ENCODE measurements around the gene HPSE2. TPM values are rescaled to one million over a fixed set of nuclear protein-coding genes. Genes with fewer than 3 reads are reported as not detected.

The HPSE2 gene
- total and polyA plus RNA-seq, 2 experiments from 2014 or later, result not detected

DNA sequence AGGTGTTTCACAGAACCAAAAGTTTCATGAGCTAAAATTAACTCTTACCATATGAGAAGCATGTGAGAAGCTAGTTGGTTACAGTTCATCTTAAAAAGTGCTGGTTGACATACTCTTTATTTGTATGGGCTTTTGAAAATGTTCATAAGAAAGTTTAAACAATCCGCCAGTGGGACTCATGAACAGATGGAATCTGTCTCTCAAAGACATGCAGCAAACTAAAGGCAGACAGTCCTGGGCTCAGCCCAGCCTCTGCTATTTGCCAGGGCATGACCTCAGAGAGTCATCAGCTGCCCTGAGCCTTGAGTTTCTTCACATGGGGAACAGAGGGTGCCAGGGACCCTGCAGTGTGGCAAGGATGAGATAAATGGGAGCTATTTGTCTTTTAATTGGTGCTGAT lies 823.9 kb downstream of the HPSE2 start:
- in situ Hi-C loops (cut with MboI), result no loop called here
- no peak overlapping the region for H2AFZ ChIP-seq
- H3K4me2 ChIP-seq (ENCODE audit: unreplicated experiment), result no peak overlapping the region
- H3K79me2 ChIP-seq (ENCODE audit: insufficient read depth), result no peaks in the 10 kb centered on the region
- no peak overlapping the region for H3K27ac ChIP-seq
- no peaks in the 10 kb centered on the region for H3K9me2 ChIP-seq (ENCODE audit: insufficient read depth)
- H3K9ac ChIP-seq, result no peak overlapping the region
- no peaks in the 10 kb centered on the region for H3K9me3 ChIP-seq (ENCODE audit: low read depth)
- H3K4me1 ChIP-seq (ENCODE audit: insufficient read depth), result peaks cover 4% of the 10 kb centered on the region; the same call in 1 of the 2 replicates
- H3K27me3 ChIP-seq (replicated peaks; ENCODE audit: insufficient read depth), result no peaks in the 10 kb centered on the region
- H3F3A ChIP-seq (ENCODE audit: insufficient read depth), result 0 out of 2 replicates have a peak, but pooled peaks cover 5% of the 10 kb centered on the region
- no peak overlapping the region for H3K4me3 ChIP-seq
- H4K20me1 ChIP-seq (ENCODE audit: insufficient read depth), result no peaks in the 10 kb centered on the region
- no peak for DNase-seq
- TF ChIP-seq EZH2 (IDR thresholded peaks at IDR 0.05; ENCODE audit: insufficient read depth, poor library complexity, severe bottlenecking) (no peak), EZH2phosphoT487 (IDR thresholded peaks at IDR 0.05; ENCODE audit: insufficient read depth, low read depth) (no peak)
- no peaks in the 10 kb centered on the region for H3K36me3 ChIP-seq (ENCODE audit: low read depth)
- WGBS, 2 experiments (ENCODE audit: low coverage in 1 of 2, low lambda C conversion rate in 2 of 2, missing lambda C conversion rate in 2 of 2), result 73 to 79% methylated on average over 1 of the region's 1 CpG

DNA sequence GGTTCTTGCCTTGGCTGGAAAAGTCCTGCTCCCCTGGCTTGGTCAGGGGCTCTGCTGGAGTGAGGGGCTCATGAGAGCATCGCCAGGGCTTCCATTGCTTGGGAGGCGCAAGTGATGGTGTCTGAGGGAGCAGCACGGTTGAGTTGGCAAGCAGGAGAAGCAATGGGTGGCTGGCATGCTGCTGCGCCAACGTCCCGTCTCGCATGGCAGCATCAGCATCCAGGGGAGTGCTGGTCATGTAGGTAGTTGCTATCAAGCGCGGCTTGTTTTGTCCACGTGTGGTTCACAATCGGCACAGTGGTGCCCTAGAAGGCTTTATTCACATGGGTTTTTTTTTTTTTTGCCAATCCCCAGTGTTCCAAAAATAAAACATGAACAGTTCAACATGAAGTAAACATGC lies 824.5 kb downstream of the HPSE2 start:
- peaks cover 4% of the 10 kb centered on the region; the same call in 1 of the 2 replicates for H3K4me1 ChIP-seq (ENCODE audit: insufficient read depth)
- 0 out of 2 replicates have a peak, but pooled peaks cover 5% of the 10 kb centered on the region for H3F3A ChIP-seq (ENCODE audit: insufficient read depth)
- TF ChIP-seq EZH2 (IDR thresholded peaks at IDR 0.05; ENCODE audit: insufficient read depth, poor library complexity, severe bottlenecking) (no peak), EZH2phosphoT487 (IDR thresholded peaks at IDR 0.05; ENCODE audit: insufficient read depth, low read depth) (no peak)
- no peak overlapping the region for H2AFZ ChIP-seq
- no peaks in the 10 kb centered on the region for H4K20me1 ChIP-seq (ENCODE audit: insufficient read depth)
- DNase-seq, result no peak
- H3K9ac ChIP-seq, result no peak overlapping the region
- H3K27me3 ChIP-seq (replicated peaks; ENCODE audit: insufficient read depth), result no peaks in the 10 kb centered on the region
- H3K36me3 ChIP-seq (ENCODE audit: low read depth), result no peaks in the 10 kb centered on the region
- no peak overlapping the region for H3K27ac ChIP-seq
- H3K9me2 ChIP-seq (ENCODE audit: insufficient read depth), result no peaks in the 10 kb centered on the region
- WGBS, 2 experiments (ENCODE audit: low coverage in 1 of 2, low lambda C conversion rate in 2 of 2, missing lambda C conversion rate in 2 of 2), result 64 to 71% methylated on average over 11 of the region's 11 CpGs
- no peaks in the 10 kb centered on the region for H3K9me3 ChIP-seq (ENCODE audit: low read depth)
- H3K4me2 ChIP-seq (ENCODE audit: unreplicated experiment), result no peak overlapping the region
- no peak overlapping the region for H3K4me3 ChIP-seq
- H3K79me2 ChIP-seq (ENCODE audit: insufficient read depth), result no peaks in the 10 kb centered on the region
- in situ Hi-C loops (cut with MboI), result no loop called here

DNA sequence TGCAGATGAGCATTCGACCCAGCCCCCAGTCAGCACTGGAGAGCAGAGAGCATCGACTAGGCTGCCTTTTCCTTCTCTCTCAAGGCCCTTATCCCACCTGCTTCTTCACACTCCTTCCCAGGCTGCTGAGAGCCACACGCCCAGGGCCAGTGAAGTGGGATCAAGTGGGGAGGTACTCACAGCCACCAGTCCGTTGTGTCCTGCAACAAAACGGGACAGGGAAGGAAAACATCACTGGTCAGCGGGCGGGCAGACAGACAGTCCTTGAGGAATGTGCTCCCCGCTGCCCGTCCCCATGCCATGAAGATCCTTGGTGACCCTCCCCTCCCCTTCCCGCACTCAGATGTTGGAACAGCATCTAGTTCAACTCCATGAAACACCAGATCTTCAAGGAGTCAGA lies 824.9 kb downstream of the HPSE2 start:
- Histone ChIP-seq H3K9ac (no peak overlapping the region), H3K36me3 (ENCODE audit: low read depth) (no peaks in the 10 kb centered on the region), H3K27me3 (replicated peaks; ENCODE audit: insufficient read depth) (no peaks in the 10 kb centered on the region), H3K4me3 (no peak overlapping the region), H3F3A (ENCODE audit: insufficient read depth) (0 out of 2 replicates have a peak, but pooled peaks cover 5% of the 10 kb centered on the region), H3K9me3 (ENCODE audit: low read depth) (no peaks in the 10 kb centered on the region), H3K9me2 (ENCODE audit: insufficient read depth) (no peaks in the 10 kb centered on the region), H2AFZ (no peak overlapping the region), H3K79me2 (ENCODE audit: insufficient read depth) (no peaks in the 10 kb centered on the region), H3K4me1 (ENCODE audit: insufficient read depth) (peaks cover 4% of the 10 kb centered on the region; the same call in 1 of the 2 replicates), H3K4me2 (ENCODE audit: unreplicated experiment) (no peak overlapping the region), H4K20me1 (ENCODE audit: insufficient read depth) (no peaks in the 10 kb centered on the region), H3K27ac (no peak overlapping the region)
- no peak for TF ChIP-seq EZH2 (IDR thresholded peaks at IDR 0.05; ENCODE audit: insufficient read depth, poor library complexity, severe bottlenecking)
- no peak for TF ChIP-seq EZH2phosphoT487 (IDR thresholded peaks at IDR 0.05; ENCODE audit: insufficient read depth, low read depth)
- in situ Hi-C loops (cut with MboI), result no loop called here
- 78 to 80% methylated on average over 10 of the region's 10 CpGs for WGBS, 2 experiments (ENCODE audit: low coverage in 1 of 2, low lambda C conversion rate in 2 of 2, missing lambda C conversion rate in 2 of 2)
- DNase-seq, result no peak

- Histone ChIP-seq H3K36me3 (ENCODE audit: low read depth) (no peaks in the 10 kb centered on the region), H3K4me3 (no peak overlapping the region), H3K79me2 (ENCODE audit: insufficient read depth) (no peaks in the 10 kb centered on the region), H3K4me1 (ENCODE audit: insufficient read depth) (peaks cover 6% of the 10 kb centered on the region), H4K20me1 (ENCODE audit: insufficient read depth) (no peaks in the 10 kb centered on the region), H3K9me2 (ENCODE audit: insufficient read depth) (no peaks in the 10 kb centered on the region), H3F3A (ENCODE audit: insufficient read depth) (0 out of 2 replicates have a peak, but pooled peaks cover 4% of the 10 kb centered on the region), H3K27me3 (replicated peaks; ENCODE audit: insufficient read depth) (no peaks in the 10 kb centered on the region), H3K9me3 (ENCODE audit: low read depth) (no peaks in the 10 kb centered on the region), H3K4me2 (ENCODE audit: unreplicated experiment) (no peak overlapping the region), H3K9ac (no peak overlapping the region), H2AFZ (no peak overlapping the region), H3K27ac (no peak overlapping the region)
- WGBS, 2 experiments (ENCODE audit: low coverage in 1 of 2, low lambda C conversion rate in 2 of 2, missing lambda C conversion rate in 2 of 2), result 86 to 88% methylated on average over 3 to 4 of the region's 4 CpGs
- in situ Hi-C loops (cut with MboI), result no loop called here
- TF ChIP-seq EZH2phosphoT487 (IDR thresholded peaks at IDR 0.05; ENCODE audit: insufficient read depth, low read depth), result no peak
- TF ChIP-seq EZH2 (IDR thresholded peaks at IDR 0.05; ENCODE audit: insufficient read depth, poor library complexity, severe bottlenecking), result no peak
- no peak for DNase-seq
These were observed 825.4 kb downstream of the HPSE2 start for GRCh38 chr10:98410135-98410743.

Measured in GM23248 (cell line).